Tibial nerve (tissue), 4 donors: ENCODE data around the gene ABLIM2.

ENCODE experiments used
- EP300 ChIP-seq, 2 donors: sonication (generic); formaldehyde crosslinking; IDR thresholded peaks; one replicate each; pipeline ENCODE4 v1.6.1; 2017; ENCODE audit warnings: antibody characterized with exemption in 2 of 2, mild to moderate bottlenecking in 1 of 2
- TF ChIP-seq, protein P1 (sequence below), 5 experiments: fragments of 200-600 bp in 3 of 5; fragments of 450-650 bp in 2 of 5; sonication (generic) in 3 of 5; IDR thresholded peaks; one replicate each; pipeline ENCODE4 v1.5.1; 2016 to 2019; ENCODE audit warnings: antibody characterized with exemption in 5 of 5, mild to moderate bottlenecking in 3 of 5, moderate library complexity in 2 of 5

DNA sequence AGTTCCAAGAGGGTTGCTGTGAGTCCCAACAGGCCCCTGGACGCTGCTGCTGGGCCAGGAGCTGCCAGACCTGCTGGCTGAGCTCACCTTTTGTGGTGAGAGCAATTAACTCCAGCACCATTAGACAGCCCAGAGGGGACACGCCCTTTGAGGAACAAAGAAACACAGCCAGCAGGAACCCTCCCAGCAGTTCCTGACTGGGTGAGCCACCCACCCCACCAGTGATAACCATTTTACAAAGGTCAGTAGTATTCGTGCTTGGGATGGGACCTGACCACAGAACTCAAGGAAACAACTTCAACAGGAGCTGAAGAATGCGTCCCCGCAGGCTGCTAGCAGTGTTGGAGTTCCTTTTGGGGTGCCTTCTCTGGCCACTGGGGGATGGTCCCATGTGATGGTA lies 180.1 kb downstream of the ABLIM2 start:
- TF ChIP-seq, protein P1, sequence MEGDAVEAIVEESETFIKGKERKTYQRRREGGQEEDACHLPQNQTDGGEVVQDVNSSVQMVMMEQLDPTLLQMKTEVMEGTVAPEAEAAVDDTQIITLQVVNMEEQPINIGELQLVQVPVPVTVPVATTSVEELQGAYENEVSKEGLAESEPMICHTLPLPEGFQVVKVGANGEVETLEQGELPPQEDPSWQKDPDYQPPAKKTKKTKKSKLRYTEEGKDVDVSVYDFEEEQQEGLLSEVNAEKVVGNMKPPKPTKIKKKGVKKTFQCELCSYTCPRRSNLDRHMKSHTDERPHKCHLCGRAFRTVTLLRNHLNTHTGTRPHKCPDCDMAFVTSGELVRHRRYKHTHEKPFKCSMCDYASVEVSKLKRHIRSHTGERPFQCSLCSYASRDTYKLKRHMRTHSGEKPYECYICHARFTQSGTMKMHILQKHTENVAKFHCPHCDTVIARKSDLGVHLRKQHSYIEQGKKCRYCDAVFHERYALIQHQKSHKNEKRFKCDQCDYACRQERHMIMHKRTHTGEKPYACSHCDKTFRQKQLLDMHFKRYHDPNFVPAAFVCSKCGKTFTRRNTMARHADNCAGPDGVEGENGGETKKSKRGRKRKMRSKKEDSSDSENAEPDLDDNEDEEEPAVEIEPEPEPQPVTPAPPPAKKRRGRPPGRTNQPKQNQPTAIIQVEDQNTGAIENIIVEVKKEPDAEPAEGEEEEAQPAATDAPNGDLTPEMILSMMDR (IDR thresholded peaks at IDR 0.05): no peak
- TF ChIP-seq EP300 (IDR thresholded peaks at IDR 0.05): no peak
